NOMO-1 treated with DMSO at 0.1 percent for 48 hours (cell line): ENCODE measurements around the gene EIF3I.
"Not testable (repeated sequence)": the region's sequence is repeated elsewhere in the genome, so short reads cannot be mapped to it uniquely, and the experiment has no call there.

Source experiments
- DNase-seq: peaks from one replicate; lab custom pipeline; 2025; ENCODE audit not compliant: unreplicated experiment; lab: John Stamatoyannopoulos, UW

Gene EIF3I

DNA sequence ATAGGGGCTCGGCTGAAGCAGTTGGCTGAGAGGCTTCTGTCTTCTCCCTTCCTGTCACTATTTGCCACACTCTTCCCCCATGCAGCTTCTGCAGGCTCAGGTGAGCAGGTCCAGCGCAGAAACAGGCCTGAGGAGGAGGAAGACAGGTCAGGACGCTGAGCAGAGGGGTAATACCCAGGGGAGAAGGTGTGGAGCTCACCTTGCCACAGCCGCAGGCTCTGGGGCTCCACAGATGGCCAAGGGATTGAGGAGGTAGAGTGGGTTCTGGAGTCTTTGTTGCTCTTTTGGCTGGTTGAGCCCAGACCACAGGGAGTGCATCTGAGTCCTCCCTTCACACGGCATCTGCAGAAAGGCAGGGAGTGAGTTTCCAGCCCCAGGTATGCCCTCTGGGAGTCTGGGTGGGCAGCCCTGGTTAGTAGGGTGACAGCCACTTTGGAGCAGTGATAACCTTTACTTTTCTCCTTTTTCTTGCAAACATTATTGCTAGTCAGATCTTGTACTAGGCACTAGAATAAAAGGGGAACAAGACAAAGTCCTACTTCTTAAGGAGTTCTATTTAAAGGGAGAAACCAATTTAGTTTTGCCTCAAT, 9.7 kb downstream of the EIF3I start:
- no peak for DNase-seq

DNA sequence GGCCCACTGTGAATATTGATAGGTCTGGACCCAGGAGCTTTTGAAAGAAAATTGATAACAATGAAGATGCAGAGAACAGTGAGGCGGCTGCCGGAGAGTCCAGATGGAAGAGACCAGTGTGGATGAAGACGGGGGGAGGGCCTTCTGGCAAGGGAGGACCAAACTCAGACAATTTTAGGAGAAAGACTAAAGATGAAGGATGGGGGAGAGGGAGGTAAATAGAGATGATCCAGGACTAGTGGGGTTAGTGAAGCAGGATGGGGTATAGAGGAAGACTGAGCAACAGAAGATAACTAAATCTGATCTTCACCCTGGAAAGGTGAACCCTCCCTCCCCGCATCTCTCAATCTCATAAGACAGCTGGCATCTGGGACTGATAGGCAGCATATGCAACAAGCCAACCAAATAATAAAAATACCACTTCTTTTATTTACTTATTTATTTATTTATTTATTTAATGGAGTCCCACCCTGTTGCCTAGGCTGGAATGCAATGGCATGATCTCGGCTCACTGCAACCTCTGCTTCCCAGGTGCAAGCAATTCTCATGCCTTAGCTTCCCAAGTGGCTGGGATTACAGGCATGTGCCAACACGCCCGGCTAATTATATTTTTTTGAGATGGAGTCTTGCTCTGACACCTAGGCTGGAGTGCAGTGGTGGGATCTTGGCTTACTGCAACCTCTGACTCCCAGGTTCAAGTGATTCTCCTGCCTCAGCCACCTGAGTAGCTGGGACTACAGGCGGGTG, 10.5 kb downstream of the EIF3I start:
- DNase-seq, result no peak

DNA sequence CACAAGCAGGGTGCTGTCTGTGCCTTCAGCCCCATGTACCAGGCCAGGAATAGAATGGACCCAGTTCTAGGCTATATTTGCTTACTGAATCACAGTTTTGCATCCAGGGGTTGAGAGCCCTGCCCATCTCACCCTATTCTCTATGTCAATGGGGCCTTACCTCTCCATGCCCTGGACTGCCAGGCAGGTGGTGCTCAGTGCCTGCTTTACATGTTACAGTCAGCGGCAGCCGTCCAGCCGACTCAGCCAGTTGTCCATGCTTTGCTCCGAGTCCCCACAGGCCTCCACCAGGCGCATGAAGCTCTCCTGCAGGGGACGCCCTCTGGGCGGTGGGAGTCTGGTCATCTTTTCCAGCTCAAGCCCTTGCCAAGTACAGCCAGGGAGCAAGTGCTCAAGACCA, 12.6 kb downstream of the EIF3I start:
- no peak for DNase-seq

DNA sequence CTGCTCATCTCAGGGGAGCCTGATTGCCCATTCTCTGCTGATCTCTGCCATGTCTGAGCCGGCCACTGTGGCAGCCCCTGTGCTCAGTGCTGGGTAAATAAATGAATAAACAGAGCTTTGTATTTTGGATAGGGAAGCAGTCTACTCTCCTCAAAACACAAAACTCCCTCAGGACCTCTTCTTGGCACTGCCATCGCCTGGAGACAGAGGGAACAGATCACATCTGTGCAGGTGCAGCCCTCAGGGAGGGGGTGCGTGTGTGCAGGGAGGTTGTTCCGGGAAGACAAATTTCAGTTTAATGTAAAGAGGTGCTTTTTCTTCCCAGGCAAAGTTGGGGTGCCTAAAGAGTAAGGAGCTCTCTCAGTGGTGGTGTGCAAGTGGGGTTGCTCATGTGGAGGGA, 17.1 kb downstream of the EIF3I start:
- no peak for DNase-seq

DNA sequence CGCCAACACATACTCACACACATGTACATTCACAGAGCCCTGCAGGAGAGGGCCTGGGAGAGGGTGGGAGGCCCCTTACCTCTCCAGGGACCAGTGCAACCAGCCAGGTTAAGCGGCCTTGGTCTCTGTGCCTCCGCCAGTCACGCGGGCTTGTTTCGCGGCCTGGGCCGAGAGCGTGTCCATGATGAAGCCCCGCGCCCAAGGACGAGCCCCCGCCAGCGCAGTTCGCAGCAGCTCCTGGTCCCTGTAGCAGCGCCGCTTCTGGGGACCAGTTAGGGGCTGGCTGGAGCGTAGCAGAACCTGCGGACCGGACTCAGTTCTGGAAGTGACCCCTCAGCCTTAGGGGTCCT, 17.6 kb downstream of the EIF3I start:
- DNase-seq, result no peak

DNA sequence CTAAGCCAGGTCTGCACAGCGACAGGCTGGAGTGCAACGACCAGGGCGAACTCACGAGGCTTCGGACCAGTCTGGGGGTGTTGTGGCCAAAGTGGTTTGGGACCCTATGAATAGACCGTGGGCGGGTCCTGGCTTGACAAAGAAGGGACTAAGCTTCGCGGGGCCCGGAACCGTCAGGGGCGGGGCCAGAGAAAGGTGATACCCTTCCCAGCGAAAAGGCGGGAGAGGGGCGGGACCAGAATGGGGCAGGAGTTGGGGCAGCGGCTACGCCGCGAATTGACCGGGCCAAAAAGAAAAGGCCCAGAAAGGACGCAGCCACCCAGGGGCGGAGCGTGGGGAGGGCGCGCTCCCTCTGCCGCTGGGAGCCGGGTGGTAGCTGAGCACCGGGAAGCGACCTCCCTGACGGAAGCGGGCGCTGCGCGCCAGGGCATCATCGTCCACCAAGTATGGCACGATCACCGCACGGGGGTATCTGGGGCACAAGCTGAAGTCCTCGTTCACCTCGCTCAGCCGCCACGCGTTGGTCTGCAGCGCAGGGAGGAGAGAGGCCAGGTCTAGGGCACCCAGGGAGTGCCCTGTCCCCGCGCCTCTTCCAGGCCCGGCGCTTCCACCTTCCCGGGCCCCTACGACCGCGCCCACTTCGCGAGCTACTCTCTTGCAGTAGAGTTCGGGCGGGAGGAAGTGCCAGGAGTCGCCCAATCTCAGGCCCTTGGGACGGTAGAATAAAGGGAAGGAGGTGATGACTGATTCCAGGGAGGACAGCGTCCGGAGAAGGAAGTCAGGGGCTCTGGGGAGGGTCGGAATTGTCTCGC, 18.1 kb downstream of the EIF3I start:
- DNase-seq, result peak; percentile 56

DNA sequence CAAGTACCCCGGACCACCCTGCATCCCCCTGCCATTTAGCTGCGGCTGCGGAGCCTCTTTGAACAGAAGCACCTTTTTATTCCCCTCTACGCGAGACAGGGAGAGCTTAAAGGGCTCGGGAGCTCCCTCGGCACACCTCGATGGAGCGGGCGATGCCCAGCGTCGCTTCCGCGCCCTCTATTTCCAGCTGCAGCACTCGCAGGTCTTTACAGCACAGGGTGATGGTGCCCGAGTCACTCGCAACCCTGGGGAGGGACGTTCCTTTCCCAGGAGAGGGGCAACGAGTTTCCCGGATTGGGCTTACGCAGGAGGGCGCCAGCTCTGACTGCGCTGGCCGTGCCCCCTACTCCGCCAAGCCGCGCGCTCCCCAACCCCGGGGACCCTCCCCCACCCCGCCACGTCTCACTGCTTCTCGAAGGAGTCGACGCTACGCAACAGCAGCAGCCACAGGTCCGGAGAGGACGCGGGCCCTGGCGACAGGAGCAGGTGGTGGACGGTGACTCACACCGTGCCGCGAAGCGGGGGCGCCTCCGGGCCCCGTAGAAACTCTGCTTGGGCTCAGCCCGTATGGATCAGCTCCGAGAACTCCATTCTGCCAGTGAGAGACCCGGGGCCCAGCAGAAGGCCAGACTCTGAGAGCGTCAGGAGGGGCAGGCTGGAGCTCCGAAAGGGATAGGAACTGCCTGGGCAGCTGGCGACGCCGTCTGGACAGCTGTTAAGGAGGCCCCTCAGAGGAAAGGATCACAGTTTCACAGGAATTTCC, 19.0 kb downstream of the EIF3I start:
- peak; percentile 9 for DNase-seq

DNA sequence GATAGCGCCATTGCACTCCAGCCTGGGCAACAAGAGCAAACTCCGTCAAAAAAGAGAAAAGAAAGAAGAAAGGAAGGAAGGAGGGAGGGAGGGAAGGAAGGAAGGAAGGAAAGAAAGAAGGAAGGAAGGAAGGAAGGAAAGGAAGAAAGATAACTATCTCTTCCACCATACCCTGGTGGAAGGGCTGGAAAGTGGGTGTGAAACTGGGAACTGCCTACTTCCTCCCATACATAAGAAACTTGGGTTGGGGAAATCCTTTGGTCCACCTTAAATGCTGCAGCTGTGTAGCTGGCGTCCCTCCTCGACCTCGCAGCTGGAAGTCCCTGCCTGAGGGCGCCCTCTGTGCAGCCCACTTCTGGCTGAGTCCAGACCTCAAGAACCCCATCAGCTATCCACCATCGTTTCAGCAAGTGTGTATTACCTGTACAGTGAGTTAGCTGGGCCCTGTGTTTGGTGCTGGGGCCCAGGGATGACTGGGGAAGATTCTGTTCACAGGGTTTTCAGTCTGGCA, 20.2 kb downstream of the EIF3I start:
- DNase-seq, result peak; percentile 41

DNA sequence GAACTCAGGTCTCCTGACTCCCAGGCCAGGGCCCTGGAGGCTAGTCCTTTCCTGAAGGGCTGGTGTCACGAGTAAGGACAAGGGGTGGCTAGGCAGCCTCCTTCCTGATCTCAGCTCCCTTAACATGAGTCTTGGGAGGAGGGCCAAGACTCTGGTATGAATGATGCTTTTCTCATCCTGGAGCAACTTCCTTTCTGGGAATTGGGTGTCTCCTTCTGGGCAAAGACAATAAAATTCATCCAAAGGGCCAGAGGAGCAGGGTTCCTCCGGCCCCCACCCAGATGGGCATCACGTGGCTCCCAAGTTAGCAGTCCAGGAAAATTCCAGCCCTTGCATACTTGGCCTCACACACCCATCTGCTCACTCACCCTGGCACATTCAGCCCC, 24.7 kb downstream of the EIF3I start, which contains the start of gene FAM167B:
Gene FAM167B (plus strand): TSS at position 335 of the 386 bp plus-strand sequence. CDS start 200 bp downstream, outside the sequence.
- DNase-seq, result no peak

DNA sequence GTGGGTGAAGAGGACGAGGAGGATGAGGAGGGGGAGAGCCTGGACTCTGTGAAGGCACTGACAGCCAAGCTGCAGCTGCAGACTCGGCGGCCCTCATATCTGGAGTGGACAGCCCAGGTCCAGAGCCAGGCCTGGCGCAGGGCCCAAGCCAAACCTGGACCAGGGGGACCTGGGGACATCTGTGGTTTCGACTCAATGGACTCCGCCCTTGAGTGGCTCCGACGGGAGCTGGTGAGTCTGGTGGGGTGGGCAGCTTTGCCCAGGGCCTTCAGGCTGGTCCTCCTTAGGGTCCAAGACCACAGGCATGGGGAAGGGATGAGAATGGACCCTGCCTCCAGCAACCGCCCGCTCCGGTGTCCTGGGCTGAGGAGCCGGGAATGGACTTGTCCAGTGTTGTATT, 25.2 kb downstream of the EIF3I start:
- no peak for DNase-seq

DNA sequence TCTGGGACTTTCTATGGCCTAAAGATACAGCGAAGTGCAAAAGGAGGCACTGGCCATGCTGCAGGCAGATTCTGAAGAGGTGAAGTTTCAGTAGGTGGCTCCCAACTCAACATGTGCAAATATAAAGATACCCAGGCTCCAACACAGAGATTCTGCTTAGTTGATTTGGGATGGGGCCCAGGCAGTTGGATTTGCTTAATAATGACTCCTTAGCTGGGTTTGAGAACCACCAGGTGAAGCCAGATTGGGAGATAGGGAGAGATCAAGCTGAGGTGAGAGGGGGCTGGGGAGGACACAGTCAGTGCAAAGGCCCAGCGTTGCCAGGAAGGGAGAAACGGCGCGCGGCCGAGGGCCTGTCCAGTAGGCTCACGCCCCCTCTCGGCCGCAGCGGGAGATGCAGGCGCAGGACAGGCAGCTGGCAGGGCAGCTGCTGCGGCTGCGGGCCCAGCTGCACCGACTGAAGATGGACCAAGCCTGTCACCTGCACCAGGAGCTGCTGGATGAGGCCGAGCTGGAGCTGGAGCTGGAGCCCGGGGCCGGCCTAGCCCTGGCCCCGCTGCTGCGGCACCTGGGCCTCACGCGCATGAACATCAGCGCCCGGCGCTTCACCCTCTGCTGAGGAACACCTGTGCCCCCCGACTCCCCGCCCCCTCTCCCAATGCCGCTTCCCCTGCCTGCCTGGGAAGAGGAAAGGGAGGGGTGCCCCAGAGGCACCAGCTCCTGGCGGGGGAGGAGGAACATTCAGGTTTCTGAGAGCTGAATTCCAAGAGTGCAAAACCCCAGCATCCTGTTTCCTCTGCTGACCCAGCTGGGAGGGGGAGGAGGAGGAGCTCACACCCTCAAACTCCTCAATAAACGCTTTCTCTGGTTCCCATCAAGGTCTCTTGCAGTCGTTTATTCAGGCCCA, 26.0 kb downstream of the EIF3I start:
- peak; percentile 31 for DNase-seq

DNA sequence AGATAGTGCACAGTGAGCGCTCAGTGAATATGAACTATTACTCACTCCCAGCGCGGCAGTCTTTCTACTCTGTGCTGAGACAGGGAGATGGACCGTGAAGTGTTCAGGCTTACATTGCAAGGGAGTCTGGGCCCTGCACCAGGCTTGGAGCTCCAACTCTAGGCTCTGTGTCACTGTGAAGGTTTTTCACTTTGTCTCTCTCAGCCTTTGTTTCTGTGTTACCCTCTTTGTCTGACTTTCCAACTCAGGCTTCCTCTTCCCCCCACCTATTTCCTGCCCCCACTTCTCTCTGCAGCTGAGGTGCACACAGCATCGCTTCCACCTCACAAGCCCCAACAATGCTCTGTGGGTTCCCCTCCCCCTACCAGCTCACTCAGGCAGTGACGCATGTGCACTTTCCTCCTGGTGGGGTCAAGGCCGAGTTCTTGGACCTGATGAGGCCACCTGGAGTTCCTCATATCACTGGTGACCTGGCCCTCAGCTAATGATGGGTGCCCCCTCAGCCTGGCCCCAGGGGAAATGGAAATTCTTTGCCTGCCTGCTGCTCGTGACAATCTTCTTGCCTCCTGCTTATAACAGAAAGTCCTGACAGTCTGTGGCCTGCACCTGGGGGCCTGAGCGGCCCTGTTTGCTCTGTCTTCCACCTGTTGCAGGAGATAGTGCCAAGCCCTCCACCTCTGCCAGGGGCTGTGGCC, 27.8 kb downstream of the EIF3I start:
- DNase-seq, result peak; percentile 23

DNA sequence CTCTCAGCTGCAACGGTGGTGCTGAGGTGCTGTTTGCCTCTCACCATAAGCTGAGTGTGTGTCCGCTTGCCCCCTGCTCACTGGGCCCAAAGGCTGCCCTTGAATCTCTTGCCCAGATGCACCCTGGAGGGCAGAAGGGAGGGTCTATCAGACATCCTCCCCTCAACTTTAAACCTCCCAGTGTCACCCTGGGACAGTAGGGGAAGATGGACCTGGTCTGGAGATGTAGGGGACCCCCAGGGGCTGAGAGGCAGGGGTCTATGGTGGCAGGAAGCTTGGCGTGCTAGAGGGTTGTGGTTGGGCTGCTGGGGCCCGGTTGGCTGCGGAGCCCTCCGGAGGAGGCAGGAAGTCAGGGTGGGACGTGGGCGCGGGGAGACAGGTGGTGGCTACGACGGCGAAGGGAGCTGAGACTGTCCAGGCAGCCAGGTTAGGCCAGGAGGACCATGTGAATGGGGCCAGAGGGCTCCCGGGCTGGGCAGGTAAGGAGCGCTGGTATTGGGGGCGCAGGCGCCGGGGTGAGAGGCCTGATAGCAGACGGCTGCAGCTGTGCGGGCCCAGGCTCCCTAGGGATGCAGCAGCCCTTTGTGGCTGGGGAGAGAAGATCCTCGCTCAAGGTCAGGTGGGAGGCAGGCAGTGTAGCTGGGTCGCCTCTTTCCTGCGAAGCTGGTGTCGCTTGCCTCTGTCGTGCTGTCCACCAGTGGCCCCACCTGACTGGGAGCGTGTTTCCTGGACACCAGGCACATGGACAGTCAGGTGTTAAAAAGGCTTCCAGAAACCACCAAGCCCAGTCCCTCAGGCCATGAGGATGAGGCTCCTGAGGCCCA, 28.9 kb downstream of the EIF3I start, which contains the start of gene LCK:
Gene LCK (plus strand): TSS at position 373 of the 824 bp plus-strand sequence. CDS start 23,065 bp downstream, outside the sequence.
- no peak for DNase-seq

DNA sequence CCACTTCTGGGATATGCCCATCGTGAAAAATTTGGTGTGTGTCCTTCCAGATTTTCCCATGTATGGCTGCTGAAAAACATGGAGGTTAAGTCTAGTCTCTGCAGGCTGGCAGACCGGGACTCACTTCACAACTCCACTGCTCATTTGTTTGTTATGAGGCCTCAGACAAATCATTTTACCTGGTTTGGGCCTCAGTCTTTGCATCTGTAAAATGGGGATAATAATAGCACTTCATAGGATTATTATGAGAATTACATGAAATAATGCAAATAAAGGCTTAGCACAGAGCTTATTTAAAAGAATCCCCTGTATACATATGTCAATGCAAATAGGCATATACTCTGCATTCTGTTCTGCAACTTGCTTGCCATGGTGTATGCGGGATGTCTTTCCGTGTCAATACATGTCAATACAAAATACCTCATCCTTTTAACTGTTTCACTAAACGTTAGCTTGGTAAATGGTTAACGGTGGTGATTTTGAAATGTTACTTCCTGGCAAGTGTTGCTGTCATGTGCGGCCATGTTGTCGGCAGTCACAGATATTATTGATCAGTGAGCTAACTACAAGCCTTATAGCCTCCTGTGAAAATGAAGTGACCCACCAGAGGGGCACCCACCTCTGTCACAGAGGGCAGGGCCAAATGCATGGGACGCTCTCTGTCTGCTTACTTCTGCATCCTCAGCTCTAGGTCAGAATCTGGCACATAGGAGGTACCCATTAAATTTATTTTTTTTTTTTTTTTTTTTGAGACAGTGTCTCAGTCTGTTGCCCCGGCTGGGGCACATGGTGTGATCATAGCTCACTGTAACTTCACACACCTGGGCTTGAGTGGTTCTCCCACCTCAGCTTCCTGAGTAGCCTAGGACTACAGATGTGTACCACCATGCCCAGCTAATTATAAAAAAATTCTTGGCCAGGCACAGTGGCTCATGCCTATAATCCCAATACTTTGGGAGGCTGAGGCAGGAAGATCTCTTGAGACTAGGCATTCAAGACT, 33.2 kb downstream of the EIF3I start:
- no peak for DNase-seq

DNA sequence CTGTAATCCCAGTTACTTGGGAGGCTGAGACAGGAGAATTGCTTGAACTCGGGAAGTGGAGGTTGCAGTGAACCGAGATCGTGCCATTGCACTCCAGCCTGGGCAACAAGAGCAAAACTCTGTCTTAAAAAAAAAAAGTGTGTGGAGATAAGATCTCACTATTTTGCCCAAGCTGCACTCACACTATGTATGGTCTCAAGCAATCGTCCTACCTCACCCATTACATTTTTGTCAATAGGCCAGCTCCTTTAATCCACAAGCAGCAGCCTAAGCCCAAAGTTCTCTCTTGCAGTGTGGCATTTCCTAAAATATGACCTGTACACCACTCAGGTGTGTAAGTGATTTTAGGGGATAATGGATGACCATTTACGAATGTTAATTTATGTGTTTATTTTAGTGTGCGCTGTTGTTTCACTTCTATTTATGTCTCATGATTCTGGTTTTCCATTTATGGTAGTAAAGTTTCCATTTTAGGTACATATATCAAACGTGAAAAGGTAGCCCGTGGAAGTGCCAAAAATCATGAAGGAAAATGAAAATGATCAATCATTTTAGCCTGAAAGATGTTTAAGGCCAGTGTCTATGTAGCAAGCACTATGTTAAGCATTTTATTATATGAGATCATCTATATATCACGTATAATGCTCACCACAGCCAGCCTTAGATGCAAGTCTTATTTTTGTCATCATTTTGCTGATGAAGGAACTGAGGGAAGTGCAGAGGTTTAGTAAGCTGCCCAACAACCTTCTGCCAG, 34.4 kb downstream of the EIF3I start:
- DNase-seq, result no peak

DNA sequence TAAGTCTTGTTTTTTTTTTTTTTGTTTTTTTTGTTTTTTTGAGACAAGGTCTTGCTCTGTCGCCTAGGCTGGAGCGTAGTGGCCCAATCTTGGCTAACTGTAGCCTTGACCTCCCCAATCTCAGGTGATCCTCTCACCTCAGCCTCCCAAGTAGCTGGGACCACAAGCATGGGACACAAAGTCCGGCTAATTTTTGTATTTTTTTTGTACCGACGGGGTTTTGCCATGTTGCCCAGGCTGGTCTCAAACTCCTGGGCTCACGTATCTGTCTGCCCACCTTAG, 35.0 kb downstream of the EIF3I start:
- no peak for DNase-seq

DNA sequence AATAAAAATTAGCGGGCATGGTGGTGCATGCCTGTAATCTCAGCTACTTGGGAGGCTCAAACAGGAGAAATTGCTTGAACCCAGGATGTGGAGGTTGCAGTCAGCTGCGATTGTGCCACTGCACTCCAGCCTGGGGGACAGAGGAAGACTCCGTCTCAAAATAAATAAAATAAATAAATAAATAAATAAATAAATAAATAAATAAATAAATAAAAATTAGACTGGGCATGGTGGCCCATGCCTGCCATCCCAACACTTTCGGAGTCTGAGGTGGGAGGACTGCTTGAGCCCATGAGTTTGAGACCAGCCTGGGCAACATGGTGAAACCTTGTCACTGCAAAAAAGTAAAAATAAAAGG, 41.0 kb downstream of the EIF3I start:
- not testable (repeated sequence) for DNase-seq
